Fibroblast of pulmonary artery (primary cell): Measurements from ENCODE around the gene GPR160.
A peak's percentile ranks its signal among the peaks of the same experiment; 100 is the strongest.

Experiments used
- DNase-seq: peaks from one replicate; pipeline ENCODE4 v3.0.0-alpha.2; 2010; ENCODE audit warnings: low read depth
- H3K4me3 ChIP-seq: replicated peaks from 2 replicates; pipeline ENCODE4 v1.5.1; 2011; ENCODE audit warnings: low read depth, mild to moderate bottlenecking, control low read depth, low read length, moderate library complexity
- TF ChIP-seq, protein P1 (sequence below): IDR thresholded peaks from 2 replicates; pipeline ENCODE4 v1.5.1; 2011; ENCODE audit warnings: mild to moderate bottlenecking, control low read depth, low read length, inconsistent platforms; ENCODE audit errors: missing control alignments

Gene GPR160

DNA sequence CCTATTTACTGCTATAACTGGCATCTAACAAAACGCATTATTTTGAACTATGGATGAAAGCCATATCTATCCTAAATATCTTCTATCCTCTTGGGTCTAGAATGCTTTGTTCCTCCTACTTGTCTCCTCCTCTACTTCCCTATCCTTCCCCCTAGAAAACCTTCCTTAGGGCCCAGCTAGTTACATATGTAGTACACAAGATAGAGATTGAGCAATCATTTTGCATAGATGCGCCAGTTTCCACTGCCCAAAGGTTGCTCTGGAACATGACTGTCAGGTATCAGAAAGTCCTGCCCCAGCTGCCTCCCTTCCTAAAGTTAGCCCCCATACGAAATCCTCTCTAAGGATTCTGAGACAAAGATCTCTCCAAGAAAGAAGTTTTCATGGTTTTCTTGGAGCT lies 55.1 kb downstream of the GPR160 start:
- TF ChIP-seq, protein P1, sequence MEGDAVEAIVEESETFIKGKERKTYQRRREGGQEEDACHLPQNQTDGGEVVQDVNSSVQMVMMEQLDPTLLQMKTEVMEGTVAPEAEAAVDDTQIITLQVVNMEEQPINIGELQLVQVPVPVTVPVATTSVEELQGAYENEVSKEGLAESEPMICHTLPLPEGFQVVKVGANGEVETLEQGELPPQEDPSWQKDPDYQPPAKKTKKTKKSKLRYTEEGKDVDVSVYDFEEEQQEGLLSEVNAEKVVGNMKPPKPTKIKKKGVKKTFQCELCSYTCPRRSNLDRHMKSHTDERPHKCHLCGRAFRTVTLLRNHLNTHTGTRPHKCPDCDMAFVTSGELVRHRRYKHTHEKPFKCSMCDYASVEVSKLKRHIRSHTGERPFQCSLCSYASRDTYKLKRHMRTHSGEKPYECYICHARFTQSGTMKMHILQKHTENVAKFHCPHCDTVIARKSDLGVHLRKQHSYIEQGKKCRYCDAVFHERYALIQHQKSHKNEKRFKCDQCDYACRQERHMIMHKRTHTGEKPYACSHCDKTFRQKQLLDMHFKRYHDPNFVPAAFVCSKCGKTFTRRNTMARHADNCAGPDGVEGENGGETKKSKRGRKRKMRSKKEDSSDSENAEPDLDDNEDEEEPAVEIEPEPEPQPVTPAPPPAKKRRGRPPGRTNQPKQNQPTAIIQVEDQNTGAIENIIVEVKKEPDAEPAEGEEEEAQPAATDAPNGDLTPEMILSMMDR: no peak
- H3K4me3 ChIP-seq: no peak overlapping the region
- no peak for DNase-seq

- H3K4me3 ChIP-seq: no peak overlapping the region
- TF ChIP-seq, protein P1: no peak
- no peak for DNase-seq
Measured at GRCh38 chr3:170095771-170096170, 58.0 kb downstream of the GPR160 start.

DNA sequence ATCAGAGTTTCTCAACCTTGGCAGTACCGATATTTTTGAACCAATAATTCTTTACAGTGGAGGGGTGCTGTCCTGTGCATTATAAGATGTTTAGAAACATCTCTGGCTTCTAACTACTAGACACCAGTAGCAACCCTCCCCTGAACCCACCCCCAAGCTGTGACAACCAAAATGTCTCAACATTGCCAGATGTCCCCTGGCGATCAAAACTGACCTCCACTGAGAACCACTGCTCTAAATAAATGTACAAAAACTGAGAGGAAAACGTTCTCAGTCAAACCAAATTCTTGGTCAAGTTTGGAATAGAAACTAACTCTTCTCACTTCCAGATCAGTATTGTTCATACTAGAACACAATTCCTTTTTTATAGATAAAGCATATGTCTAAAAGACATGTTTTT lies 58.5 kb downstream of the GPR160 start:
- TF ChIP-seq, protein P1: no peak
- DNase-seq: no peak
- no peak overlapping the region for H3K4me3 ChIP-seq

DNA sequence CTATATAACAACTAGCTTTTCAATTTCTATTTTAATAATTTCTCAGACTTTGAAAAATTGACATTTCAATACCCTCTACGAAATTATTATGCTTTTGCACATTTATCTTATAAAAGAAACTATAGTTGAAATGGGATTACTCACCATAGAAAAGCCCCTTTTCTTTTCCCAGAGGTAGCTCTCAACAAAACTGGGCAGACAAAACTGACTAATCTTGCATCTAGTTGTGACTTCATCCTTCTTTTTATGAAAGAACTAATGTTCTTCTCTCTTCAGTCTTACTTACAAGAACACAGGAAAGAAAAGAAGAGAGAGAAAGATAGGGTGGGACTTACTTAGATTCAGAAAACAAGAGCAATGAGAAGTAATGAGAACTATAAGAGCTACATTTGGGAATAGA lies 61.0 kb downstream of the GPR160 start:
- no peak overlapping the region for H3K4me3 ChIP-seq
- TF ChIP-seq, protein P1: no peak
- no peak for DNase-seq

GRCh38 chr3:170100944-170101343 lies 63.1 kb downstream of the GPR160 start:
- no peak overlapping the region for H3K4me3 ChIP-seq
- TF ChIP-seq, protein P1: no peak
- no peak for DNase-seq

DNA sequence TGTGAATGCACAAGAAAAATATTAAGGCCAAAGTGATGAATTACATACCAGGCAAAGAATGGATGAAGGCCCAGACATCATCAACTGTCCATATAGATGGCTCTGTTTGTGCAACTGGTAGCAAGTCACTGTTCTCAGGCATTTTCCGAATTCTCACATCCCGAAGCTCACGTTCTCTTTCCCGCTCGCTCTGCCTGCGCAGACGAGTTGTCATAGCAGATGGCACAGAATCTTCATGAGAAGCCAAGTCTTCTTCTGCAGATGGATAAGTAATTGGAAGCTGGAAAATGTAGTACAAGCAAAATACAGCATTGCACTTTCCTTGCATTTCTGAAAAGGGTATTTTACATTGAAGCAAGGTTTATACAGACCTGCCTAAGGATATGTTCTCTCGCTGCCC lies 64.6 kb downstream of the GPR160 start:
- no peak overlapping the region for H3K4me3 ChIP-seq
- no peak for DNase-seq
- TF ChIP-seq, protein P1: no peak

DNA sequence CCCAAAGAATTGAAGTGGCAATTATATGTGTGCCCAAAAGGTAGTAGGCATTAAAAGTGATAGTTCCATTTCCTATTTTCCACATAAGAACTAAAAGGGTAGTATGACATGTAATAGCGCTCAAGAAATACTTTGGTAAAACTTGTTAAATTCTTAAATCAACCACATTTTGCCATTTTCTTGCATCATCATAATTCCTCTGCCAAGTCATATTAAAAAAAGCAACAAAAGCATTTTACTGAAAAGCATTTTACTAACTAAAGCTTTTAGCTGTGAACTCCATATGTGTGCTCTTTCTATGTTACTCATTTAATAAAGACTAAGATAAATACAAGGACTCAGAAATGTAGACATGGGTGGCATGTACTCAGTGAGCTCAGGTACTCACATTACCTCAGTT lies 70.1 kb downstream of the GPR160 start:
- TF ChIP-seq, protein P1: no peak
- H3K4me3 ChIP-seq: no peak overlapping the region
- DNase-seq: peak; percentile 20
